H7 (cell line): ENCODE data around the gene CCR8. TPM values are rescaled to one million over a fixed set of nuclear protein-coding genes. Genes with fewer than 3 reads are reported as not detected.
"Not testable (repeated sequence)": the region's sequence is repeated elsewhere in the genome, so short reads cannot be mapped to it uniquely, and the experiment has no call there.

Experiments used
- DNase-seq: peaks from one replicate; pipeline ENCODE4 v3.0.0; 2012
- H3K27me3 ChIP-seq: 2 replicates; pipeline ENCODE4 v1.6.0; 2011; ENCODE audit warnings: mild to moderate bottlenecking, low read length; ENCODE audit not compliant: control insufficient read depth, insufficient read depth
- H3K36me3 ChIP-seq: replicated peaks from 2 replicates; pipeline ENCODE4 v1.5.1; 2011; ENCODE audit warnings: low read length; ENCODE audit not compliant: control insufficient read depth, insufficient read depth
- H3K4me3 ChIP-seq: 2 replicates; pipeline ENCODE4 v1.5.1; 2011; ENCODE audit warnings: low read depth, mild to moderate bottlenecking, control low read depth, low read length, moderate library complexity; ENCODE audit not compliant: insufficient read depth
- total RNA-seq: library from RNA; depleted of rRNA; stranded (reverse); fragments of >200 nt; shearing (Covaris generic); gene quantifications from 2 replicates; pipeline ENCODE4 v1.2.3, GENCODE V29; 2014

CCR8 gene
- total RNA-seq, 1 experiment from 2014 or later, result not detected

DNA sequence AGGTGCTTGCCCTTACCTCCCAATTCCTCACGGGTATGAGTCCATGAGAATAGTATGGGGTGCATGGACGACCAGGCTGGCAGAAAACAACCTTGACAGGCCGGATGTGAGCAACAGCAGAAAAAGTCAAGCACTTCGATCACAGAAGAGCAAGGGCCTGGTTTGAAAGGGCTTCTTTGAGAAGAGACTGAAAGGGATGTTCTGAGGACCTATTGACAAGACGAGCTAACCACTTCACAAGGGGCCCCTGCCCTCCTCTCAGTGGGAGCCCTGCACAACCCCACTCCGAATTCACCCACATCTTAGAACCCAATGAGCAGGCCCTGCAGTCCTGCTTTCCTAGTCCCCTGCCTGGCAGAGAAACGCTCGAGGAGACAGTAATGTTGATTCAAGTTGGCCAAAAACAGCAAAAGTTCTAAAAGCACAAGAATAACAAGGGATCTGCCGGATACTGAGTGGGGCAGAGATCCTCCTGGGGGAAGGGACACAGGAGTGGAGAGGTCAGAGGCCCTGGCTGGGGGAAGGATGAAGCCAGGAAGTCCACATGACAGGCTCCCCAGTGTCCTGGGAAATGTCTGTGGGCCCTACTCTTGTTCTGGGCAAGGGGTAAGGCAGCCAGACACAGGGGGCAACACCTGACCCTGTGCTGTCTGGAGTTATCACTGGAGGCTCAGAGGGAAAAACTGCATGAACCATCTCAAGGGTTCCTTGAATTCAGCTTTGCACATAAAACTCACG lies 34.9 kb upstream of the CCR8 start:
- Histone ChIP-seq H3K36me3 (no peaks in the 10 kb centered on the region), H3K27me3 (no peaks in the 10 kb centered on the region), H3K4me3 (no peak overlapping the region)
- DNase-seq, result no peak

DNA sequence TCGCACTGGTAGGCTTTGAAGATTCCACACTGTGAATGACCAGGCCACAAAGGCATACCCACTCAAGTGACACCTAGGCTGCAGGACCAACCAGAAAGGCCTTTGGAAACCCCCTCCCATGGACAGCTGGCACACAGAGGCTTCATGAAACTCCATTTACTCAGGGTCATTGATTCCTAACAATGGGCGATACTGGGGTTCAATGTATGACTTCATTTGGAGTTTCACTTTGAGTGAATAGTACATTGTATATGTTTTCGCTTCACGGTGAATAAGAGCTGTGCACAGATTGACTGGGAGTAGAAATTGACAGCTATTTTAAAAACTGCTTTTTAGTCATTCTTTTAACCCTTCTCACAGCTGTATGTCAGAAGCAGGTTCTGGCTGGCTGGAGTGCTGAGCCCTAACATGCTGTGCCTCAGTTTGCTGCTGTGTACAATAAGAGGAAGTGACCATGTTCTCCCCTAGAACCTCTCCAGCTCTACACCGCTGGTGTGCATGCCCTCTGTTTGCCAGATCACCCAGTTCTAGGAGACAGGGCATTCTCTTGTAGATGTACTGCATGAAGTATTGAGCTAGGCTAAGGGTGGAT lies 34.2 kb upstream of the CCR8 start:
- no peak for DNase-seq
- no peaks in the 10 kb centered on the region for H3K36me3 ChIP-seq
- no peak overlapping the region for H3K4me3 ChIP-seq
- no peaks in the 10 kb centered on the region for H3K27me3 ChIP-seq

DNA sequence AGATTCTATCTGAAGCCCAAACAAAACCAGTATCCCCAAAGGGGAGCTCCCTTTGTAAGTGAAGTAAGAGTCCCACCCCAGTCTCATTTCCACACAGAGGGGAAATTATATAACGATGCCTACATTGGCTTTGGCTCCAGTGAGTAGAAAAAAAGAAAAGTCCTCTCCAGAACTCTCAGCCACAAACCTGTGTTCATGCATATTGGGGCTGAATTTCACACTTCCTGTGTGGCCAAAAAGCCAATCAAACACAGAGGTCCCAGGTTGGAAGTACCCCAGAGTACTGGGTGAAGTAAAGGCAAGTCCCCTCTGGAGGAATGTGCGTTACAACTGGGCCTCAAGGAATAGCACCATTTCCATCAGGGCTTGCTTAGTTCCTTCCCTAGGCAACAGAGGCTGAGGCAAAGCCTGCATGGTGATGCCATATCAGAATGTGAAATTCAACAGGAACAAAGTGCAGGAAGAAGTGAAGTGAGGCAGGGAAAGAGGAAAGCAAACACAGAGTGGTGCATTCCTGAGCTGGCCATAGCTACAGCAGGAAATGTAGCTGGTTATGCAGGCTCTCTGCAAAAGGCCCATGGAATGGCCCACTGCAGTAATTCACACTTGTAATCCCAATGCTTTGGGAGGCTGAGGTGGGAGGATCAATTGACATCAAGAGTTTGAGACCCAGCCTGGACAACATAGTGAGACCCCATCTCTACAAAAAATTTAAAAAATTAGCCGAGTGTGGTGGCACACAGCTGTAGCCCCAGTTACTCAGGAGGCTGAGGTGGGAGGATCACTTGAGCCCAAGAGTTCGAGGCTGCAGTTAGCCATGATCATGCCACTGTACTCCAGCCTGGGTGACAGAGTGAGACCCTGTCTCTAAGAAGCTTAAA lies 33.1 kb upstream of the CCR8 start:
- Histone ChIP-seq H3K36me3 (no peaks in the 10 kb centered on the region), H3K27me3 (no peaks in the 10 kb centered on the region), H3K4me3 (no peak overlapping the region)
- DNase-seq, result no peak

DNA sequence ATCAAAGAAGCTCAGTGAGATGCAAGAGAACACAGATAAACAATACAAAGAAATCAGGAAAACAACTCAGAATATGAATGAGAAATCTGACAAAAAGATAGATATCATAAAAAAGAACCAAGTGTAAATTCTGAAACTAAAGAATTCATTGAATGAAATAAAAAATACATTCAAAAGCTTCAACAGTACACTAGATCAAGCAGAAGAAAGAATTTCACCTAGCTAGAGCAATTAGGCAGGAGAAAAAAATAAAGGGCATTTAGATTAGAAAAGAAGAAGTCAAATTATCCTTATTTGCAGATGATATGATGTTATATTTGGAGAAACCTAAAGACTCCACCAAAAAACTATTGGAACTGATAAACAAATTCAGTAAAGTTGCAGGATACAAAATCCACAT lies 30.2 kb upstream of the CCR8 start:
- no peak for DNase-seq
- Histone ChIP-seq H3K36me3 (no peaks in the 10 kb centered on the region), H3K27me3 (no peaks in the 10 kb centered on the region), H3K4me3 (no peak overlapping the region)

DNA sequence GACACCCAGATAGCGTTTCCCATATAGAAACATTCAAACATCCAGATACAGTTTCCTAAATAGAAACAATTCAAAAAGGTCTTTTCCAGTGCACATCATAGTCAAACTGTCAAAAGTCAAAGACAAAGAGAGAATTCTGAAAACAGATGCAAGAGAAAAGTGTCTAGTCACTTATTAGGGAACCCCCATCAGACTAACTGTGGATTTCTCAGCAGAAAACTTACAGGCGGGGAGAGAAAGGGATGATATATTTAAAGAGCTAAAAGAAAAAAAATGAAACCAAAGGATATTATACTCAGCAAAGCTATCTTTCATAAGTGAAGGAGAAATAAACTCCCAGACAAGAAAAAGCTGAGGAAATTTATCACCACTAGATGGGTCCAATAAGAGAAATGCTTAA lies 27.3 kb upstream of the CCR8 start:
- Histone ChIP-seq H3K36me3 (no peaks in the 10 kb centered on the region), H3K27me3 (no peaks in the 10 kb centered on the region)
- no peak for DNase-seq

GRCh38 chr3:39313289-39313688 lies 16.2 kb upstream of the CCR8 start:
- H3K27me3 ChIP-seq, result no peaks in the 10 kb centered on the region
- H3K36me3 ChIP-seq, result no peaks in the 10 kb centered on the region
- H3K4me3 ChIP-seq, result no peak overlapping the region
- no peak for DNase-seq

More for the DNA sequence above, 27.3 kb upstream of the CCR8 start:
- H3K4me3 ChIP-seq, result no peak overlapping the region

DNA sequence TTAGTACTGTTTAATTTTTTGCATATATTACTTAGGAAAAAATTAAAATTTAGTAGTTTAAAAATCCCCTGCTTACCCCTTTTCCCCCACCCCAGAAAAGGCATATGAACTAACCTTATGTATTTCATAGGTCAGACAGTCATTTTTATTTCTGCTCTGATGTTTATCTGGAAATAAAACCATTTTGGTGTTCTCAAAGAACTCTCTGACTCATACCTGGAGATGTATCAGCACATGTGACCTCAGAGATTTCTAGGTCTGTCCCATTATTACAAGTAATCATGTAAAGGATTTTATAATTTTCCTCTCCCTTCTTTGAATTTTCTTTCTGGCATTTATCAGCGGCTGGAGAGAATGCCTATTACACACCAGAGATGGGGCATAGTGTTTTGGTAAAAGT lies 14.1 kb upstream of the CCR8 start:
- H3K4me3 ChIP-seq, result no peak overlapping the region
- no peak for DNase-seq
- no peaks in the 10 kb centered on the region for H3K36me3 ChIP-seq
- no peaks in the 10 kb centered on the region for H3K27me3 ChIP-seq

GRCh38 chr3:39317571-39318169 lies 11.8 kb upstream of the CCR8 start:
- no peak overlapping the region for H3K4me3 ChIP-seq
- no peaks in the 10 kb centered on the region for H3K36me3 ChIP-seq
- H3K27me3 ChIP-seq, result no peaks in the 10 kb centered on the region
- DNase-seq, result no peak

DNA sequence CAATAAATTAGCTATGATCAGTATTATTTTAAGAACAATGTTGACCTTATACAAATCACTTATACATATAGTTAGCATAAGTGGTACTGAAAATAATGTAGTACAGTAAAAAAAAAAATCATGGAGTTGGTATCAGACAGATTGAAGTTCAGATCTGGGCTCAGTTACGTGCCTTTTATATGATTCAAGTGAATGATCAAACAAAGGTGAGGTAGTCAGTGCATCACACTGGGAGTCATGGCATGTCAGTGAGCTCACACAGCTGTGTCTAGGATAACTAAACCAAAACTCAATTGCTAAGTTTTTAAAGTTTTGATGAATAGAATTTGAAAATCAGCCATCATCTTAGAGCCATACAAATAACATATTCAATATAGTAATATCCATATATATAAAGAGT lies 11.2 kb upstream of the CCR8 start:
- no peaks in the 10 kb centered on the region for H3K36me3 ChIP-seq
- no peak overlapping the region for H3K4me3 ChIP-seq
- no peaks in the 10 kb centered on the region for H3K27me3 ChIP-seq
- DNase-seq, result no peak

GRCh38 chr3:39319249-39319648 lies 10.3 kb upstream of the CCR8 start:
- Histone ChIP-seq H3K36me3 (no peaks in the 10 kb centered on the region), H3K27me3 (no peaks in the 10 kb centered on the region), H3K4me3 (no peak overlapping the region)
- no peak for DNase-seq

DNA sequence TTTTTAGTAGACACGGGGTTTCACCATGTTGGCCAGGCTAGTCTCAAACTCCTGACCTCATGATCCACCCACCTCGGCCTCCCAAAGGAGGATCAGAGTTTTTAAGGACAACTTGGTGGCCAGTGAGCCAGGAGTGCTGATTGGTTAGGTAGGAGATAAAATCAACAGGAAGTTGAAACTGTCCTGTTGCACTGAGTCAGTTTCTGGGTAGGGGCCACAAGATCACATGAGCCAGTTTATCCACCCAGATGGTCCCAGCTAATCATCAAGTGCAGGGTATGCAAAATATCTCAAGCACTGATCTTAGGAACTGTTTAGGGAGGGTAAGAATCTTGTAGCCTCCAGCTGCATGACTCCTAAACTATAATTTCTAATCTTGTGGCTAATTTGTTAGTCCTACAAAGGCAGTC lies 7.9 kb upstream of the CCR8 start:
- not testable (repeated sequence) for H3K27me3 ChIP-seq, DNase-seq

GRCh38 chr3:39322209-39322715 lies 7.2 kb upstream of the CCR8 start:
- not testable (repeated sequence) for H3K27me3 ChIP-seq, H3K4me3 ChIP-seq

More for the DNA sequence above, 7.9 kb upstream of the CCR8 start:
- H3K4me3 ChIP-seq, H3K36me3 ChIP-seq: not testable (repeated sequence)

GRCh38 chr3:39322936-39323335 lies 6.6 kb upstream of the CCR8 start:
- Histone ChIP-seq H3K27me3 (no peaks in the 10 kb centered on the region), H3K36me3 (no peaks in the 10 kb centered on the region), H3K4me3 (no peak overlapping the region)
- no peak for DNase-seq

More at GRCh38 chr3:39322209-39322715, 7.2 kb upstream of the CCR8 start:
- DNase-seq, H3K36me3 ChIP-seq: not testable (repeated sequence)

- DNase-seq, result no peak
- no peaks in the 10 kb centered on the region for H3K36me3 ChIP-seq
- H3K4me3 ChIP-seq, result no peak overlapping the region
- H3K27me3 ChIP-seq, result no peaks in the 10 kb centered on the region
Observed at GRCh38 chr3:39323494-39323893, 6.0 kb upstream of the CCR8 start.
